Pulmonary artery endothelial cell (primary cell): ENCODE results near the gene NFILZ. TPM values are rescaled to one million over a fixed set of nuclear protein-coding genes. Genes with fewer than 3 reads are reported as not detected.
"Not testable (repeated sequence)": the region's sequence is repeated elsewhere in the genome, so short reads cannot be mapped to it uniquely, and the experiment has no call there.

Source experiments
- DNase-seq: peaks from one replicate; pipeline ENCODE4 v3.0.0-alpha.2; 2011; ENCODE audit warnings: low read depth, low spot score
- total RNA-seq: library from RNA; depleted of rRNA; stranded (reverse); fragments of >200 nt; gene quantifications from 2 replicates; pipeline ENCODE4 v1.2.3, GENCODE V29; 2014

Gene NFILZ
- total RNA-seq, 1 donor from 2014 or later: not detected

DNA sequence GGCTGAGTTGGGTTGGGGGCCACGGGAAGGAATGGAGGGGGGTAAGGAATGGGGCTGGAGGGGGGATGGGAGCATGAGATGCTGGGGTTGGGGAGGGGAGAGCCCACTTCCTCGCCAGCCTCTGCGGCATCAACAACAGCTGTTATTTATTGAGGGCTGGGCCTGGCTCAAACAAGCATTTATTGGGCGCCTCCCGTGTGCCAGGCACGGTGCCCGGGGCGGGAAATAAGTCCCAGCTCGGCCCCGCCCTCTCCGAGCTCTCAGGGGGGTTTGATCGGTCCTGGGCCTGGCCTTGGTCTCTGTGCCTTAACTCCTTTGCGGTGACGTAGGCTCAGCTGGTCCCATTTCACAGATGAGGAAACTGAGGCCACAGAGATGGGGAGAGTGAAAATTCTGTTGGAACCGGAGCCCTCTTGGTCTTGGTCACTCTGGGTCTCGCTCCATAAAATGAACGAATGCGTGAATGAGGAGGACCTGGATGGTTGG, 19.0 kb upstream of the NFILZ start:
- no peak for DNase-seq

DNA sequence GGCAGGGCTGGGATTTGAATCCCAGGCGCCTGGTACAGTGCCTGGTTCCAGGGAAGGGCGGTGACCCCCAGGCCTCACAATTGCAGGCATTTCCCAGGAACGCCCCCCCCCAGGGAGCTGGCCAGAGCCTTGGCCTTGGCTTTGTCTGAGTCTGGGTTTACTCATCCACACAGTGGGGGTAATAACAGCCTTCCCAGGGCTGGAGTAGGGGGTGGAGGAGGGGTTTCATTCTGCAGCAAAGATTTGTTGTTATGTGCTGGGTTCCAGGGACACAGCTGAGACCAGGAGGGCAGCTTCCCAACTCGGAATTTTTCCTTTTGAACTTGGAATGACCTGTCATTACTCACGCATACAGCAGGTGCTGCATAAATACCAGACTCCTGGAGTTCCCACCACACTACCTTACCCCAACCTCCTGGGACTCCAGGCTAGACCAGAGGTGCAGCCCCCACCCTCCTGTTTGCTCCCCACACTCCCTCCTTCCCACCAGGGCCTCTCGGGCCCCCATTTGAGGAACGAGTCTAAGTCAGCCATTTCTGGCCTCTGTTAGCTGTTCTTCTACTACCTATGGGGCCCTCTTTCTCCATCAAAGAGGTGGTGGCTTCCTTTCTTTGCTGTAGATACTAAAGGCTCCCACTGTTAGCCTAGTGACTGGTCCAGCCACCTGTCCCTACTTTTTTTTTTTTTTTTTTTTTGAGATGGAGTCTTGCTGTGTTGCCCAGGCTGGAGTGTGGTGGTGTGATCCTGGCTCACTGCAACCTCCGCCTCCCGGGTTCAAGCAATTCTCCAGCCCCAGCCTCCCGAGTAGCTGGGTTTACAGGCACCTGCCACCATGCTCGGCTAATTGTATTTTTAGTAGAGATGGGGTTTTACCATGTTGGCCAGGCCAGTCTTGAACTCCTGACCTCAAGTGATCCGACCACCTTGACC, 18.3 kb upstream of the NFILZ start:
- no peak for DNase-seq

DNA sequence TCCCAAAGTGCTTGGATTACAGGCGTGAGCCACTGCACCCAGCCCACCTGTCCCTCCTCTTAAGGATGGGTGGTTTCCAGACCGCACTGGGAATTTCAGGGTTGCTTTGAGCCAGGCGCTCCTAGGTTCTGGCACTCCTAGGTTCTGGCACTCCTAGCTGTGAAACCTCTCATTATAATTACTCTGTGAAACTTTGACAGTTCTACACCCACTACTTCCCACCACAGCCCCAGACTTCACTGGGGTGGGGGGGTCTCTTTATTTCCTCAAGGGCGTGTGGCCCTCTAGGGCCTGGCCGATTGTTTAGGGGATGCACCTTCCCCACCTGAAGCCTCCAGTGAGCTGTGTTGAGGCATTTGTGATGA, 17.6 kb upstream of the NFILZ start:
- DNase-seq: no peak

DNA sequence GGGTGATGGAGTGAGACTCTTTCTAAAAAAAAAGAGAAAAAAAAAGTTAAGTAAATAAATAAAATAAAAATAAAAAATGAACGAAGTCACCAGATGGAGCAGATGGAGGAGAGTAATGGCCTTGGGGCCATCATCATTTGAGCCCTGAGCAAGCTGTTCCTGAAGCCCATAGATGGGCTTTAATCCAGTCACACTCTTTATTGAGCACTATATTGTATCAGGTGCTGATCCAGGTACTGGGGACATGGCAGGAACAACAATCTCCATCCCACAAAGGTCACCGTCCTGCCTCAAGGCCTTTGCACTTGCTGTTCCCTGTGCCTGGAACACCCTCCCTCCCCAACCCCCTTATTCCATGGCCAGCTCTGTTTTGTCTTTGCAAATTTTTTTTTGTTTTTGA, 16.0 kb upstream of the NFILZ start:
- no peak for DNase-seq

DNA sequence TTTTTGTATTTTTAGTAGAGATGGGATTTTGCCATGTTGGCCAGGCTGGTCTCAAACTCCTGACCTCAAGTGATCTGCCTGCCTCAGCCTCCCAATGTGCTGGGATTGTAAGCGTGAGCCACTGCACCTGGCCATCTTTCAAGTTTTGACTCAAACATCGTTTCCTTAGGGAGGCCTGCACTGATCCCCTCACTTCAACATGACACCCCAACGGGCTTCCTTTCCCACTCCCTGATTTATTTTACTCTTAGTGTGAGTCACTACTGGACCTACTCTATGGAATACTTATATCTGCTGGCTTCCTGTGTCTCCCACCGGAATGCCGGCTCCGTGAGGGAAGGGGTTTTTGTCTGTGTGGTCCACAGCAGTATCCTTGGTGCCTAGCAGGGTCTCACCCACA, 15.4 kb upstream of the NFILZ start:
- DNase-seq: no peak

DNA sequence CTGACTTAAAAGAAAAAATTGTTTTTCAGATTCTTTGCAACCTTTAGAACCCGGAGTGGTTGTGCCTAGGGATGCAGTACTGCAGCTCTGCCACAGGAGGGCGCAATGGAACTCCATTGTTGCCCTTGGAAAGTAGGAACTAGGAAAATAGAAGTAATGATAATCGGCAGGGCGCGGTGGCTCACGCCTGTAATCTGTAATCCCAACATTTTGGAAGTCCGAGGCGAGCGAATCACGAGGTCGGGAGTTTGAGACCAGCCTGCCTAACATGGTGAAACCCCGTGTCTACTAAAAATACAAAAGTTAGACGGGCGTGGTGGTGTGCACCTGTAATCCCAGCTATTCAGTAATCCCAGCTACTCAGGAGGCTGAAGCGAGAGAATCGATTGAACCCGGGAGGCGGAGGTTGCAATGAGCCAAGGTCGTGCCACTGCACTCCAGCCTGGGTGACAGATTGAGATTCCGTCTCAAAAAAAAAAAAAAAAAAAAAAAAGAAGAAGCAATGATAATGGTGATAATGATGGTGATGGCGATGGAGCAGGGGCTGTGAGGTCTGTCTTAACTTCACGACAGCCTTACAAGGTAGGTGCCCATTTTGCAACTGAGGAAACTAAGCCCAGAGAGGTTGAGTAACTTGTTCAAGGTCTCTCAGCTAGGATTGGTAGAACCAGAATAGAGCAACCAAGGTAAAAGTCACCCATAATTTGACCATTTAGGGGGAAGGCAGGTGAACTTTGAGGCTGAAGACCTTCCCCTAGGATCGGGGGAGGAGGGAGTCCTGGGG, 14.4 kb upstream of the NFILZ start:
- no peak for DNase-seq

DNA sequence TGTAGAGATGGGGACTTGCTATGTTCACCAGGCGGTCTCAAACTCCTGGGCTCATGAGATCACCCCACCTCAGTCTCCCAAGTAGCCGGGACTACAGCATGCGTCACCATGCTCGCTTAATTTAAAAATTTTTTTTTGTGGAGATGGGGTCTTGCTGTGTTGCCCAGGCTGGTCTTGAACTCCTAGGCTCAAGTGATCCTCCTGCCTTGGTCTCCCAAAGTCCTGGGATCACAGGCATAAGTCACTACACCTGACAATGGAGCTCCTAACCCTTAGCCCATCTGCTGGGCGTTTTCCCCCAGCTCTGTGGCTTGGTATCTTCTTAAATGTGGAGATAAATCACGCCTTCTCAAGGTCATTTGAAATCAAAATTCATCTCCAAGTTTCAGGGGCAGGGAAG, 13.6 kb upstream of the NFILZ start:
- no peak for DNase-seq

DNA sequence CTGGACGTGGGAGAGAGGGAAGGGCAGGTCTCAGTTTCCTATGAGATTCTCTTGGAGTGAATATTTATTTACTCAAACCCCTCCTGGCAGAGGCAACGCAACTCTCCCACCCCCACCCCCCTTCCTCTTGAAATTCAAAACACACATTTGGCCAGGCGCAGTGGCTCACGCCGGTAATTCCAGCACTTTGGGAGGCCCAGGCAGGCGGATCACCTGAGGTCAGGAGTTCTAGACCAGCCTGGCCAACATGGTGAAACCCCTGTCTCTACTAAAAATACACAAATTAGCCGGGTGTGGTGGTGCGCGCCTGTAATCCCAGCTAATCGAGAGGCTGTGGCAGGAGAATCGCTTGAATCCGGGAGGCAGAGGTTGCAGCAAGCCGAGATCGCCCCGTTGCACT, 13.1 kb upstream of the NFILZ start:
- not testable (repeated sequence) for DNase-seq

DNA sequence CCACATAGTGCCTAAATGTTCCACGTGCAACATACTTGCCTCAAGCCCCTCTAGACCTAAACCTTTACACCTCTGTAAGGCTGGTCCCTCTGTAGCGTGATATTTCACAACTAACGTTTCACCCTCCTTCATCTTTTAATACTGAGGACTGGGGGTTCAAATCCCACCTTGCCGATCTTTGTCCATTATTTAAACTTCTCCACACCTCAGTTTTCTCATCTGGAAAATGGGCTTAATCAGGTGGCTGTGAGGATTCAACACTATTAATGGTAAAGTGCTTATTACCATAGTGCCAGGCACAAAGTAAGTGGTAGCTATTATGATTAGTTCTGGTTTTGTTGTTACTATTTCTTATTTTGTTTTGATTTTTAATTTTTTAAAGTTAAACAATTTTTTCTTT, 12.4 kb upstream of the NFILZ start:
- DNase-seq: no peak

DNA sequence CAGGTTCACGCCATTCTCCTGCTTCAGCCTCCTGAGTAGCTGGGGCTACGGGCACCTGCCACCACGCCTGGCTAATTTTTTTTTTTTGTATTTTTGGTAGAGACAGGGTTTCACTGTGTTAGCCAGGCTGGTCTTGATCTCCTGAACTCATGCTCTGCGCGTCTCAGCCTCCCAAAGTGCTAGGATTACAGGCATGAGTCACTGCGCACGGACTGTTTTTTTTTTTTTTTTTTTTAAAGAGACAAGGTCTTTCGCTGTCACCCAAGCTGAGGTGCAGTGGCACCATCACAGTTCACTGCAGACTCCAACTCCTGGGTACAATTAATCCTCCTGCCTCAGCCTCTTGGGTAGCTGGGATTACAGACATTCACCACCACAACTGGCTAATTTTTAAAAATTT, 11.7 kb upstream of the NFILZ start:
- no peak for DNase-seq

DNA sequence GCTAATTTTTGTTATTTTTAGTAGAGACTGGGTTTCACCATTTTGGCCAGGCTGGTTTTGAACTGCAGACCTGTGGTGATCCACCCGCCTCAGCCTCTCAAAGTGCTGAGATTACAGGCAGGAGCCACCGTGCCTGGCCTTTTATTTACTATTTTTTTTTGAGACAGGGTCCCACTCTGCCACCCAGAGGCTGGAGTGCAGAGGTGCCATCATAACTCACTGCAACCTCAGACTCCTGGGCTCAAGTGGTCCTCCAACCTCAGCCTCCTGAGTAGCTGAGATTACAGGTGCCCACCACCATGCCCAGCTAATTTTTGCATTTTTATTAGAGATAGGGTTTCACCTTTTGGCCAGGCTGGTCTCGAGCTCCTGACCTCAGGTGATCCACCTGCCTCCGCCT, 7.5 kb upstream of the NFILZ start:
- not testable (repeated sequence) for DNase-seq

DNA sequence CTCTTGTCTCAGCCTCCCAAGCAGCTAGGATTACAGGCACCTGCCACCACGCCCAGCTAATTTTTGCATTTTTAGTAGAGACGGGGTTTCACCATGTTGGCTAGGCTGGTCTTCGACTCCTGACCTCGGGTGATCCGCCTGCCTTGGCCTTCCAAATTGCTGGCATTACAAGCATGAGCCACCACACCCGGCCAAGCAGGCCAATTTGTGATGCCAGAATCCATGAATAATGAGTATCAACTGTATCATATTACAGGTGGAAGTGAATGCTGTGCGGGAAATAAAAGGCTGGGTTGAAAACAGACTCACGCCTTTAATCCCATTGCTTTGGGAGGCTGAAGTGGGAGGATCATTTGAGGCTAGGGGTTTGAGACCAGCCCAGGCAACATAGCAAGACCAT, 3.6 kb upstream of the NFILZ start:
- no peak for DNase-seq

DNA sequence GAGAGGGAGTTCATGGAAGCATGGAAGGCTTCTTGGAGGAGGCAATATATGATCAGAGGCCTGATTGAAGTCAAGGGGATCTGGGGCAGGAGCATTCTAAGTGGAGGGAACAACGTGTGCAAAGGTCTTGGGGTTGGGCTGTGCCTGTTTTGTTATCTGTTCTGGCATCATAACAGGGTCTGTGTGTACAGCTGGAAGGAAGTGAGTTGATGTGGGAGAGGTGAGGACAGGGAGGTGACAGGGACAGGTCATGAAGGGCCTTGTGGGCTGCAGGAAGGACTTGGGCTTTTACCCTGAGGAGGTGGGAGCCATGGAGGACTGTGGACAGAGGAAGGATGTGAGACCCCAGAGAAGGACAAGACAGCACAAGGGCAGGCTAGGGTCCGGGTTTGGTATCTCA, 1.2 kb upstream of the NFILZ start:
- no peak for DNase-seq

DNA sequence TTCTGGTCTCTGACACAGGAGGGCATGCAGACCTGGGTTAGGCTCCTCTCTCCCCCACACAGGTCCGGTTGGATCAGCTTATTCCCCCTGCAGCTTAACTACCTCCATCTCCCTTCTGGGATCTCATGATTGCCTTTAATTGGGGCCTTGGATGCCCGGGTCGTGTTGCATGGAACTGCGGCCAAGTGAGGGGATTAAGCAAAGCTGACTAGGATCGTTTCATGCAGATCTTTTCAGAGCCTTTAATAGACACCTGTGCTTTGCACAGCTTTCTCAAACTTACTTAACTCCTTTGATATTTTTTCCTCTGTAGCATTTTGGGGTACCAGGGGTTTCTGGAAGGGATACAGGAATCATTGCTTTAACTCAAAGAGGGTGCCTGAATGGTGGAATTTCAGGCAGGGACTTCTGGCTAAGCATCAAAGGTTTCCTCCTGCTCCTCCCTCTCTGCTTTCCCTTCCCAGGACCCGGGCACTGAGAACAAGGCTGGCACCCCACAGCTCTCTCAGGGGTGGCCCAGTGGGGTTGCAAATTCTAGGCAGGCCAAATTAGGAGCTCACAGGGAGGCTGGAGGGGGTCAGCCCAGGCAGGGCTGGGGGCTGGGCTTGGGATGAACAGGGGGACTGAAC, 477 bp downstream of the NFILZ start:
- no peak for DNase-seq

DNA sequence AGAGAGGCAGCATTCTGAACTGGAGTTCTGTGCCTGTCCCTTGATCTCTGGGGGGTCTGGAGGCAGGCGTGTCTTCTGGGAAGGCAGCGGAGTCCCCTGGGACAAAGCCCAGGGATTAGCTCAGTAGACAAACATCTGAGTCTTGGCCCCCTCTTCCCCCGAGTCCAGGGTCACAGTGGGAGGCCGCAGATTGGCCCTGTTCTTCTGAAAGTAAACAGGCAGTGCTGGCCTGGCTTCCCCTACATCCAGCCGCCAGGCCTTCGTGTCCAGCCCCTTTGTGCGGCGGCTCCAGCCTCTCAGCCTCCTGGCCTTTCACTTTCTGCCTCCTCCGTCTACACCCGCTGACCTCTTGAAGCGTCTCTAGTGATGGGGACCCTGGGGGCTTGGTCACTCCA, 989 bp downstream of the NFILZ start:
- DNase-seq: no peak

DNA sequence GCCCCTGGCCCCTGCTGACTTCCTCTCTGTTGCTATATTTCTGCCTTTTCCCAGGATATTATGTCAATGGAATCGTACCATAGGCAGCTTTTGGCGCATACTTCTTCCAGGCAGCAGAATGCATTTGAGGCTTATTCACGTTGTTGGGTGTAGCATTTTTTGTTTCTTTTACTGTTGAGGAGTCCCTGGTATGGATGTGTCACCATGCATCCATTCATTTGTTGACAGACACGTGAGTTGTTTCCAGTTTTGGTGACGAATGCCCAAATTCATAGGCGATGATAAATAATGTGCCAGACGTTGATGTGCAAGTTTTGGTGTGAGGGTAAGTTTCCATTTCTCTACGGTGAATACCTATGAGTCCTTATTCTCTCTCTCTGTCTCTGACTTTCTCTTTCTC, 5.0 kb downstream of the NFILZ start:
- DNase-seq: no peak

DNA sequence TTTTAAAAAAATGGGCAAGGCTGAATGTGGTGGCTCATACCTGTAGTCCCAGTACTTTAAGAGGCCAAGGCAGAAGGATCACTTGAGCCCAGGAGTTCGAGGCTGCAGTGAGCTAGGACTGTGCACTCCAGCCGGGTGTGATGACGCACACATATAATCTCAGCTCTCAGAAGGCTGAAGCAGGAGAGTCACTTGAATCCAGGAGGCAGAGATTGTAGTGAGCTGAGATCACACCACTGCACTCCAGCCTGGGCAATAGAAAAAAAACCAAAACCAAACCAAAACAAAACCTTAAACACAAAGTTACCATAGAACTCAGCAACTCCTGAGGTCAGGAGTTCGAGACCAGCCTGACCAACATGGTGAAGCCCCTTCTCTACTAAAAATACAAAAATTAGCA, 6.6 kb downstream of the NFILZ start:
- not testable (repeated sequence) for DNase-seq

DNA sequence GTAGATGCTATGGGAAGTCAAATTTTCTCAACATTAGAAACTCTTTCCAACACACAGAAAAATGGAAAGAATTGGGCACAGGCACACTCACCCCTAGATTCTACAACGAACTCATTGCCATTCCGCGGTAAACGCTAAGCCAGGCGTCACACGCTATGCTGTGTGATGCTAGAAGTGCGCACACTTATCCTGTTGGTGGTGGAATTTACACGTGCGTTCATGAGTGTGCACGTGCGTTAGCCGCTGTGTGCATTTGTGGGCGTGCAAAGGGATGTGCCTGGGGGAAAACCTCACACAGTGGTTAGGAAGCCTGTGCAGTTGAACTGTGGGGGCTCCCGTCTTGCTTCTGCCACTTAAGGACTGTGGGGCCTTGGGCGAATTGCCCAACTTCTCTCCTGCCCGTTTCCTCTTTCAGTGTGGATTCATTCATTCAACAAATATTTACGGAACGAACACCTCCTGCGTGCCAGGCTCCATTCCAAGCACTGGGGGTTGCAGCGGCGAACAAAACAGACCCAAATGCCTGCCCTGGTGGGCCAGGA, 7.7 kb downstream of the NFILZ start:
- no peak for DNase-seq

DNA sequence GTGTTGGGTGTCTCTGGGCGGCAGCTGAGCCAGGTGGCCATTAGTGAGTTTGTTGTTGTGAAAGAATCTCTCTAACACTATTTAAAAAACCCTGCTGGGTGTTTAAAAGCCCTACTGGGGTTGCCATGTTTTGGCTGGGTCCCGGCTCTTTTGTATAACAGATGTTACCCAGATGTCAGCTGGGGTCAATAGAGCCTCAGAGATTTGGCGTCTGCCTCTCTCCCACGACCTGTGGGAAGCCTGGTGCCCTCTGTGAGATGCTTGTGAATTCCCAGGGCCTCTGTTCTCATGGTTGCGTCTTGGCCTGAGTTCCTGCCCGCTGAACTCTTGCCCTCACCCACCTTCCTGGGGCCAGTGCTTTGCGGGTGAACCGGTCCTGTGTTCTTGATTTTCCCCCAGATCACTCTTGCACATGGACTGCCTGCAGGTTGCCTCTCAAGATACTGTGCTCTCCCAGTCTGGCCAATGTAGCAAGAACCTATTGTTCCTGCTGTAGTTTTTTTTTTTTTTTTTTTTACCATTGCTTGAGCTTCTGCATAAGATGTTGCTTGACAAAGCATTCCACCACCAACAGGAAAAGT, 9.5 kb downstream of the NFILZ start:
- no peak for DNase-seq

DNA sequence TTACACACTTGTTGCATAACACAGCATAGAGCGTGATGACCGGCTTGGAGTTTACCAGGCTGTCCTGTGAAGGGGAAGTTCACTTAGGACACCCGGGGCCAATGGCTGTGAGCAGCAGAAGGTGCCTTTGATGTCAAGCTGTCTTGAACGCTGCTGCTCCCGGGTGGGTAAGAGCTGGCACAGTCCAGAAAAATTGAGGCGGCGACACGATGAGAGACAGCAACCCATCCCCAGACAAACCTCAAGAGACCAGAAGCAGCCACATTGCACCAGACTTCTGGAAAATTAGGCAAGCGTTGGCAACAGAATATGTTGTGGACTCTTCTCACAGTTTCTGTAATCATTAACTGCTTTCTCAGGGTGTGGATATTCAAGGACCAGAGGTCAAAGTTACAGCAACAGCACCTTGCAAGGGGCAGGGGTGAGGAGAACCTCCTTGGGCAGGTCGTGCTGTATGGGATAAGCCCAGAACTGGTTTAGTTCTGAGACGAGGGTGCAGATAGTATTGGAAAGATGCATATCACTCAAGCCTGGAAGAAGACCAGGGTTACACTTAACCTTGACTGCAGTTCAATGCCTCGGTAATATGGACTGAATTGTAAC, 10.1 kb downstream of the NFILZ start:
- DNase-seq: no peak
